ENCODE measurements around the gene IL37.
A peak's percentile ranks its signal among the peaks of the same experiment; 100 is the strongest.

DNA sequence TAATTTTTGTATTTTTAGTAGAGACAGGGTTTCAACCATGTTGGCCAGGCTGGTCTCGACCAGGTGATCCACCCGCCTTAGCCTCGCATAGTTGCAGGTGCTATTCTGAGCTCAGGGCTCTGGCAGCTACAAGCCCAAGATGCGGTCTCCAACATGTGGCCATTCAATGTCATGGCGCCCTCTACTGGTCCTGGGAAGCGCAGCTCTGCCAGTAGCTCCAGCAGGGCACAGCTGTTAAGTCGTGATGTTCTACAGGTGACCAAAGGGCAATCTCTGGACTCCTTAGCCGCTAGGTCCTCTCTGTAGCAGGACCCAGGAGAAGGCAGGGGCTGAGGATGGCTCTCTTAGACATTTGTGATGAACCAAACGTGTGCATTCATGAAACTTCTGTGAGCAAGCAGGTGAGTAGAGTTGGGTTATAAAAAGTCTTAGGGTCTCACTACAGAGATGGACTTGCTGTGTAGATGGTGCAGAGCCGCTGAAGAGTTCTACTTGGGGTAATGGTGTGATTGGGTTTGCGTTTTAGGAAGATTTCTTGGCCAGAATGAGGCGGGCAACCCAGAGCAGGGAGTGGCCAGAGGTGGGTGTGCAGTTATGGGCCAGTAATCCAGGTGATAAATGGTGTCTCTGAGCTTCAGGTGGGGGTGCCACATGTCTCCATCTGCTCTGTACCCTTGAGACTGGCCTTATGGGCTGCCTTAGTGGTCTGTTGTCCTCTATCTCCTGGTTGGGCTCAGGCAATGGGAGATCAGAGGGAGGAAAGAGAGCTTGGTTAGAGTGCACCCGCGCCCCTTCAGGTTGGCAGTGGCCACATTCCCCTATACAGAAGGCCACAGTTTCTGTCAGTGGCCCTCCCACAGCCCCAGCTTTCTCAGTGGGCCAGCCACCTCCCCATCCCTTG lies 31.0 kb downstream of the IL37 start:
- TF ChIP-seq, protein P1, sequence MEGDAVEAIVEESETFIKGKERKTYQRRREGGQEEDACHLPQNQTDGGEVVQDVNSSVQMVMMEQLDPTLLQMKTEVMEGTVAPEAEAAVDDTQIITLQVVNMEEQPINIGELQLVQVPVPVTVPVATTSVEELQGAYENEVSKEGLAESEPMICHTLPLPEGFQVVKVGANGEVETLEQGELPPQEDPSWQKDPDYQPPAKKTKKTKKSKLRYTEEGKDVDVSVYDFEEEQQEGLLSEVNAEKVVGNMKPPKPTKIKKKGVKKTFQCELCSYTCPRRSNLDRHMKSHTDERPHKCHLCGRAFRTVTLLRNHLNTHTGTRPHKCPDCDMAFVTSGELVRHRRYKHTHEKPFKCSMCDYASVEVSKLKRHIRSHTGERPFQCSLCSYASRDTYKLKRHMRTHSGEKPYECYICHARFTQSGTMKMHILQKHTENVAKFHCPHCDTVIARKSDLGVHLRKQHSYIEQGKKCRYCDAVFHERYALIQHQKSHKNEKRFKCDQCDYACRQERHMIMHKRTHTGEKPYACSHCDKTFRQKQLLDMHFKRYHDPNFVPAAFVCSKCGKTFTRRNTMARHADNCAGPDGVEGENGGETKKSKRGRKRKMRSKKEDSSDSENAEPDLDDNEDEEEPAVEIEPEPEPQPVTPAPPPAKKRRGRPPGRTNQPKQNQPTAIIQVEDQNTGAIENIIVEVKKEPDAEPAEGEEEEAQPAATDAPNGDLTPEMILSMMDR (IDR thresholded peaks at IDR 0.05): peak; percentile 48 to 66 (median 60)
- TF ChIP-seq POLR2A (IDR thresholded peaks at IDR 0.05): no peak

Measured in adrenal gland (tissue), 5 donors.